Measurements from ENCODE around the gene NRIP2.

GRCh38 chr12:2845280-2845679, 10.4 kb upstream of the NRIP2 start:
- TF ChIP-seq ZNF8 (CRISPR knock-in tag; IDR thresholded peaks at IDR 0.05) (no peak), POU6F1 (CRISPR knock-in tag; IDR thresholded peaks at IDR 0.05; ENCODE audit: borderline replicate concordance, low read depth) (no peak), ARNTL (CRISPR knock-in tag; IDR thresholded peaks at IDR 0.05; ENCODE audit: borderline replicate concordance, low read depth) (no peak), SNAI2 (CRISPR knock-in tag; IDR thresholded peaks at IDR 0.05) (no peak), CSDC2 (CRISPR knock-in tag; IDR thresholded peaks at IDR 0.05) (no peak), ZFP30 (CRISPR knock-in tag; IDR thresholded peaks at IDR 0.05) (no peak), RARB (CRISPR knock-in tag; IDR thresholded peaks at IDR 0.05) (no peak), BACH2 (CRISPR knock-in tag; IDR thresholded peaks at IDR 0.05; ENCODE audit: borderline replicate concordance) (no peak)
- TF ChIP-seq, protein P1, sequence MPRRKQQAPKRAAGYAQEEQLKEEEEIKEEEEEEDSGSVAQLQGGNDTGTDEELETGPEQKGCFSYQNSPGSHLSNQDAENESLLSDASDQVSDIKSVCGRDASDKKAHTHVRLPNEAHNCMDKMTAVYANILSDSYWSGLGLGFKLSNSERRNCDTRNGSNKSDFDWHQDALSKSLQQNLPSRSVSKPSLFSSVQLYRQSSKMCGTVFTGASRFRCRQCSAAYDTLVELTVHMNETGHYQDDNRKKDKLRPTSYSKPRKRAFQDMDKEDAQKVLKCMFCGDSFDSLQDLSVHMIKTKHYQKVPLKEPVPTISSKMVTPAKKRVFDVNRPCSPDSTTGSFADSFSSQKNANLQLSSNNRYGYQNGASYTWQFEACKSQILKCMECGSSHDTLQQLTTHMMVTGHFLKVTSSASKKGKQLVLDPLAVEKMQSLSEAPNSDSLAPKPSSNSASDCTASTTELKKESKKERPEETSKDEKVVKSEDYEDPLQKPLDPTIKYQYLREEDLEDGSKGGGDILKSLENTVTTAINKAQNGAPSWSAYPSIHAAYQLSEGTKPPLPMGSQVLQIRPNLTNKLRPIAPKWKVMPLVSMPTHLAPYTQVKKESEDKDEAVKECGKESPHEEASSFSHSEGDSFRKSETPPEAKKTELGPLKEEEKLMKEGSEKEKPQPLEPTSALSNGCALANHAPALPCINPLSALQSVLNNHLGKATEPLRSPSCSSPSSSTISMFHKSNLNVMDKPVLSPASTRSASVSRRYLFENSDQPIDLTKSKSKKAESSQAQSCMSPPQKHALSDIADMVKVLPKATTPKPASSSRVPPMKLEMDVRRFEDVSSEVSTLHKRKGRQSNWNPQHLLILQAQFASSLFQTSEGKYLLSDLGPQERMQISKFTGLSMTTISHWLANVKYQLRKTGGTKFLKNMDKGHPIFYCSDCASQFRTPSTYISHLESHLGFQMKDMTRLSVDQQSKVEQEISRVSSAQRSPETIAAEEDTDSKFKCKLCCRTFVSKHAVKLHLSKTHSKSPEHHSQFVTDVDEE (CRISPR knock-in tag; IDR thresholded peaks at IDR 0.05), result no peak
